Erythroblast (primary cell): ENCODE results near the gene LNPEP.

Experiments used
- GATA1 ChIP-seq: IDR thresholded peaks from 2 replicates; pipeline ENCODE4 v1.6.1; 2011; ENCODE audit warnings: low read depth, mild to moderate bottlenecking, control low read depth, low read length, moderate library complexity
- POLR2A ChIP-seq: IDR thresholded peaks from 2 replicates; pipeline ENCODE4 v1.6.1; 2011; ENCODE audit warnings: mild to moderate bottlenecking, low read length

GRCh38 chr5:96978812-96979449, 43.1 kb downstream of the LNPEP start:
- TF ChIP-seq GATA1 (no peak), POLR2A (no peak)
